GM19035 (cell line): ENCODE data around the gene ANO6.

ENCODE experiments used
- ATAC-seq: cut with Tn5 transposase; IDR thresholded peaks from one replicate; pipeline ENCODE4 v1.9.1; 2021; ENCODE audit not compliant: unreplicated experiment

Gene ANO6

DNA sequence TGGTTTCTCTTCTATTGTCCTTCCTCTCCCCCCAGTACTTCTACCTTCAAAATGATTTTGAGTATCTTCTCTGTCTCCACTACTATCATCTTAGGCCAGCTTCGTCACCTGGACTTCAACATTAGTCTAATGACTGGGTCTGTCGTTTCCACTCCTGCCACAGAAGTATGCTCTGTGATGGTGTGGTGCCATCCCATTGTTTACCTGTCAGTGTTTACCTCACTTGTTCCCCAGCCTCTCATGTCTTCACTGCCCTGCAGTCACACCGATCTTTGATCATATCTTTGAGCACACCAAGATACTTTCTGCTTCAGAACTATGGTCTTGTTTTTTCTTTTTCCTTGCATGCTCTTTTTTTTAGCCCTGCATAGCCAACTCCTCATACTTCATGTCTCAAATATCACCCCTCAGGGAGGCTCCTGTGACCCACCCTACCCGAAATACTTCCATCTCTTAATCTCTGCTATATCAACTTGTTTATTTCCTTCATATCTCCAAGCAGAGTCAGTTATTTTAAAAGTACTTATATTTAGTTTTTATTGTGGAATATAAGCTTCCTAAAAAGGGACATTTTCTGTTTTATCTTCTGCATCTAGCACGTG, 60.4 kb downstream of the ANO6 start:
- ATAC-seq, result no peak

DNA sequence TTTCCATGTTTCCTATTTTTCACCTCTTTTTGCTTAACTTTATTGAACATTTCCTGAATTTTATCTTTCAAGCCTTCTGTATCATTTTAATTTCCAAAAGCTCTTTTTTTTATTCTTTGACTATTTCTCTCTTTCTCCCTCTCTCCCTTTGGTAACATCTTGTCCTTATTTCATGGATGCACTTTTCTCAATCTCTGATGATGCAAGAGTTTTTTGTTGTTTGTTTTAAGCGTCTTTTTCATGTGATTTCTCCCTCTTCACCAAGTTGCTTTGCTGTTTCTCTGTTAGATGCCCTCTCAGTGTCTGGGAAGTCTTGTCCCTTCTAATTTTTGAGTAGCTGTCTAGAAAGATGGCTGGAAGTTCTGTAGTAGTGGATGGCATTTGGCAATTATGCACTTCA, 62.6 kb downstream of the ANO6 start:
- no peak for ATAC-seq

DNA sequence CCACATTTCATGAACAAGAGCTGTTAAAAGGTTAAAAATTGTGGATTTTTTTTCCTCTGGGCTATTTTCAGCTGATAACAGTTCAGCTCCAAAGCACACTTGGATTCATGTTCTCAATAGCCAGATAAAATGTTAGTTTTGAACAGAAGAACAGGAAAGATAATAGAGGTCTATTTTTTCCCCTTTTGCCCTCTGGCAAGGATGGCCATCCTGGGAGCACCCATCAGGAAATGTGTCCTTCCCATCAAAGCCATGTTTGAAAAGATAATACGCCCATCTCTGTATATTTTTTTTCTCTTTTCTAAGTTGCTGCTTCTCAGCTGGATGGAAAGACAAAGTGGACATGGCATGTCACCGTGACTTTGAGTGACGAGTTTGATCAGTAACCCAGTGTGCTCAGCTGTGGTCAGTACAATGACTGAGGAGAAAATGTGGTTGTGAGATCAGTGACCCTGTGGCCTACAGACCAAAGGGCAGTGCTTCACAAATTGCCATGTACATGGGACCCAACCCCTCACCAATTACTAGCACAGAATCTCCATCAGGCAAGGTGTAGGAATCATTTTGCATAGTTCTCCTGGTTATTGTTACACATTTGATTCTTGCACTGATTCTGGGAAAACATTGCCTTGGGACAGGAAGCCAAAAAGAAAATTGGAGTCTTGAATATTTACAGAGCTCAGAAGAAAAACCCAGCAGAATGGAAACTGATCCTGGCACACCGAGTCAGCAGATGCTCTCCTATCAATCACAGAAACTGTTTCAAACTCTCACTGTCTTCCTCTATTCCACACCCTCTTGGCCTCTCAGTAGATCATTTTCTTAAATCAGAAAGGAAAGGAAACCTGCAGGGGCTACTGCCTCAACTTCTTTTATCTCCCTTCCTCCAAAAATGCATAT, 64.3 kb downstream of the ANO6 start:
- ATAC-seq, result no peak

DNA sequence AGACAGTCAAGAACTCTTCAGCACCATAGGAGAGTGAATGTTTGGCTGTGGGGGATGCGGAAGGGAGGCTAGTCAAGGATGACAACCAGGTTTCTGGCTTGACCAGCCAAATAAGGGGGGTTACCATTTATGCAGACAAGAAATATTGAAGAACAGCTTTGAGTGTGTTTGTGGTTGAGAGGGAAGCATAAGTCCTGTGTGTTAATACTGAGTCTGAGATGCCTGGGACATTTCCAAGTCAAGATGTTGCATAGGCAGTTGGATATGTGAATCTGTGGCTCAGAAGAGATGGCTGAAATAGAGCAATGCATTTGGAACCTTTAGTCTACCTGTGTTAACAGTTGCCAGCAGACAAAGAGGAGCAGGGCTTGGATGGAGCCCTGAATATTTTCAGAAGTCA, 66.1 kb downstream of the ANO6 start:
- no peak for ATAC-seq

DNA sequence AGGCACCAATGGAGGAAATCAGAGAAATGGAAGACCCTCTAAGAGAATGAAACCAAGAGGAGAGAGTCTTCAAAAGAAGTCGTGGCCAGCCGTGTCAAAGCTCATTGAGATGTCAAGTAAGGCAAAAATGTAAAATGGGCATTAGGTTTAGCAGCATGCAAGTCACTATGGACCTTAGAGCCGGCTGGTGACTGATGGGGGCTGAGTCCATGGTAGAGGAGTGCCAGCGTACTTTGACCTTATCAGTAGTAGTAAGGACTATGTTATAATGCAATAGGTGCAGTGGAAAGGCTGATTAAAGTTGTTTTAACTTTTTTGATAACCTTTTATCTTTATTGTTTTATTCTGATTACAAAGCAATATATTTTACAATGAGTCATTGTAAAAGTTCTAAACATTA, 66.5 kb downstream of the ANO6 start:
- no peak for ATAC-seq

DNA sequence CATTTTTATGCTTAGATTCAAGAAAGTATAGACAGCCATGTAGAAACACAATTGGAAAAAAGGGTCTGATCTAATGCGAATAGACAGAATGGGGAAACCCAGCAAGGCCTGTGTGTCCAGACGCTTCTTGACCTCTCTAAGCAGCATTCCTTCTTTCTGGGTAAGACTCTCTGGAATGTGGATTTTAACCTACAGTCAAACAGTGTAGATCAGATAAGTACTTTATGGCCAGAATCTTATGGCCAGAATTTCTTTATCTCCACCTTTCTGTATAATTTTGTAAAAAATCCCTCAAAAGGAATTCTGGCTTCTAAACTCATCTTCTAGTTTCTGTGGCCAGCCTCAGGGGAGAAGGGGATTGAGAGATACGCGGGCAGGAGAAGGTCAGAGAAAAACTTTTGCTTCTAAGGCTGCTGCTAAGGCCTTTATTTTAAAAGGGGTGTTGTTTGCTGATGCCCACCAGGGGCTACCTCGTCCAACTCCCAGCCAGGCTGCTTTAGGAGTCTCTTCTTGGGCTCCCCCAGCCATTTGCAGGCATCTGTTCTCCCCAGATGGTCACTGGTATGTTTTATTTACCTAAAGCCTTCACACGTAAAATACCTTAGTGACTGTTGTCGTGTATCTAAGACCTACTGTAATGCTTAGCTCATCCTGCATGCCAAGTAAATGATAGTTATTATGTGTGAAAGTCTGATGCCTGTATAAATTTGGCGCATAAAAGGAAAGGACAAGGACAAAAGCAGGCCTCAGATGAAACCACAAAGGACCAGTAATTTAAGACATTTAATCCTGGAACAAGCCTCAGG, 68.4 kb downstream of the ANO6 start:
- no peak for ATAC-seq

DNA sequence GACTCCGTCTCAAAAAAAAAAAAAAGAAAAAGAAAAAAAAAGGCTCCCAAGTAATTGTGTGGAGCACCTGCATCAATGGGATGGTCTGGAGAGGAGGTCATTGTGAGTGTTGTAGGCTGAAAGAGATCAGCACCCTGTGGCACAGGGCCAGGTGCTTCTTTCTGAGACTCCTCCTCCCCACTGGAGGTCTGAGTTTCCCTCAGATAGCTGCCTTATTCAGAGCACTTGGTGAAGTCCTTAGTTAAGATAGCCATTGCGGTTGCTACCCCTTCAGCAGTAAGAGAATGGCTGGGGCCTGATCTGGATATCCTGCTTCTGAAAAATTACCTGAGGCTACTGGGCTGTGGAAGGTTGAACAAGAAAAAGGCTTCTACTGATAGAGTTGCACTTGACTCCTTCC, 69.8 kb downstream of the ANO6 start:
- no peak for ATAC-seq

DNA sequence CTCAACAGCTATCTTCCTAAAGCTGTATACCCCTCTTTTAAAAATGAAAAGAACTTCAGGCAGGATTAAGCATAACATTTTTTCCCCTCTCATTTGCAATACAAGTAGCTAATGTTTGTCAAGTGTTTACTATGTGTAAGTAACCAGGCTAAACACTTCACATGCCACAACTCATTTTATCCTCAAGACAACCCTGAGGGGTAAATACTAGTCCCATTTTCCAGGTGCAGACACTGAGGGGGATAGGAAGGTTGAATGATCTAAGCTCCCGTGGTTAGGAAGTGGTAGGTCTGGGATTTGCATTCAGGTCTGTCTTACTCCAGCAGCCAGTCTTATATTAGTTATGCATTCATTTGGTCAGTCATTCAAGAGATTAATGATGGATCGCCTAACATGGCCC, 70.7 kb downstream of the ANO6 start:
- ATAC-seq, result no peak

DNA sequence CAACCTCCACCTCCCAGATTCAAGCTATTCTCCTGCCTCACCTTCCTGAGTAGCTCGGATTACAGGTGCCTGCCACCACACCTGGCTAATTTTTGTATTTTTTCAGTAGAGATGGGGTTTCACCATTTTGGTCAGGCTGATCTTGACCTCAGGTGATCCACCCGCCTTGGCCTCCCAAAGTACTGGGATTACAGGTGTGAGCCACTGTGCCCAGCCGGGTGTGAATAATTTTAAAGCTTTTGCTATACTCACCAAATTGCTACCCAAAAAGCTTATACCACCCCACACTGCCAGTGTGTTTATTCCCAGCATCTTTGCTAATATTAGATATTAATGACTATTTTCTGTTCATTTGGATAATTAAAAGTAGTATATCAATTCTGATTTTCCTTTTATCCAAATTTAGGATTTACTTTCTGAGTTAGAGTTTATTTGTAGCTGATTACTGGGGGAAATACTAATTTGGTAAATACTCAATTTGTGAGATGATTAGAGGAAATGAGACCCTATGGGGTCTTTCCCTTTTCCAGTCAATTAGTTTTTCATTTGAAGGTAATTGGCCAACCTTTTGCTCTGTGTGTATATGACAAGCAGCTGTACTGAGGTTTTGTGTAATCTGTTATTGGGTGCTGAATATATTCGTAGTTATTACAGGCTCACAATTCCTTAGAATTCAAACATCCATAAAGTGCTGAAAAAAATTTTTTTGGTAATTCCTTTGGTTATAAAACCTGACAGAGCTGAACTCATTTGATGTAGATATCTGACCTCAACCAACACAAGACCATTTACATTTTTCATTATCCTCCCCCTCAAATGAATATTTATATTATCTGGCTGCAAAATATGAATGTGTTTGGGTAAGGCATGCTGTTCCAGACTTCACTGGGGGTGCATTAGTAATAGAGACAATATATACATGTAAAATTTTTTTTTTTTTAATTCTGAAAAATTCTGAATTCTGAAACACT, 73.6 kb downstream of the ANO6 start:
- no peak for ATAC-seq

DNA sequence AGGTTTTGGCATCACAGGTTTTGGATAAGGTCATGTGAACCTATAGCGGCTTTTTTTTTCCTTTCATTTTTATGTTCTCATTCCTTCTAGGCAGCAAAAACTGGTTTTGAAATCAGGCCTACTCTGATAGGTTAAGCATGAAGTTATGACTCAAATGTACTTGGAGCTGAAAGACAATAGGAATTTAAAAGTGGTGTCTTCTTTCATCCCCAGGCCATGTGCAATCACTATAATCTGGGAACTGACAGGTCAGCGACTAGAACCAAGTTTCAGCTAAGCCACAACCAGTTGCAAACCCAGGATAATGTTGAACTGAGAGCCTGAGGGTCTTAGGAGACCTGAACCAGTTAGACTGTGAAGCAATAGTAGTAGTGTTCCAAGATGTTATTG, 74.3 kb downstream of the ANO6 start:
- no peak for ATAC-seq

DNA sequence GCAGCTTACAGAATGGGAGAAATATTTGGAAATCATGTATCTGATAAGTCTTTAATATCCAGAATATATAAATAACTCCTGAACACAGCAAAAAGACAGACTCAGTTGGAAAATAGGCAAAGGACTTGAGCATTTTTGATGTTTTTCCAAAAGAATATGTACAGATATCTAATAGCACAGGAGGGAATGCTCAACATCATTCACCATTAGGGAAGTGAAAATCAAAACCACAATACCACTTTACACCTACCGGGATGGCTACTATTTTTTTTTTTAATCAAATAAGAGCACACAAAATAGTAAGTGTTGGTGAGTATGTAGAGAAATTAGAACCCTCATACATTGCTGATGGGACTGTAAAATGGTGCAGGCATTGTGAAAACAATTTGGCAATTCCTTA, 75.6 kb downstream of the ANO6 start:
- no peak for ATAC-seq

DNA sequence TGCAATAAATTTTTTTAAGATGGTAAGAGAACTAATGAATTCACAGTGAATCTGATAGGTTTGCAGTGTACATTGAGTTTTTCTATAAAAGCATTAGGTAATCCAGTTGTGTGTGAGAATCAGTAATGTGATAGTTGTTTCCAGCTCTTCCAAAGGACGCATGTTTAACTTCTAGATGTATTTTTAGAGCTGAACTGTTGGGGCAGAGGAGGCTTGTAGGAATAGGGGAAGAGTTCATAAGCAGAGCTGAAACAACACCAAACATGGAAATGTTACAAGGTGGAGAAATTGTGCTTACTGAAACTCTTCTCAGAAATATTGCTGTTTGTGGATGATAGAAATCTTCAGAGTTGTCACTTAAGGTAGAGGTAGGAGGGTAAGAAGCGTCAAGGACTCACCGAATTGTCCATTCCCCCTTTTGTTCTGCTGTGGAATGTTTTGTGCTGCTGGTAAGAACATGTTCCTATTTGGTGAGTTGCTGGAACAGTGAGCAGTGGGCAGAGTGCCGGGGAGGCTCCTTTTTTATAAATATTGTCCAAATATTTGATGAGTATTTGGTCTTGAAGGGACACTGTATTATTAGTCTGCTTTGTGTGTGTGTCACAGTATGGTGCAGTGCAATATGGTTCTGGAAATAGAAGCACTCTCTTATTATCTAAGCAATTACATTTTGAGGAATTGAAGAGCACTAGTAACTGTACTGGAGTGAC, 76.7 kb downstream of the ANO6 start:
- no peak for ATAC-seq

DNA sequence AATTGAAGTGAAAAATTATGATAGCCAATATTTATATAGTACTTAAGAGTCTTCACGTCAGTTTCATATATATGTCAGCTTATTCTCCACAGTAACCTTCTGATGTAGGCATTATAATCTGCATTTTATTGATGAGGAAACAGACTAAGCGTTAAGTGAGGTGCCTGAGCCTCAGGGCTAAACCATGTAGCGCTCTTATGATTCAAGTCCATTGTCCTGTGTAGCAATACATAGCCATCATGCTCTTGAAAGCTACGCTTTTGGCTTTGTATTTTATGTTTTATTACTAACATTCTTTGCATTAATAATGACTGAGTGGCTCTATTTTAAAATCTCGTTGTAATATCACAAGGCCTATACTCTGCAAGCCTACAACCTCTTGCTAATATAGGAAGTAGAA, 79.0 kb downstream of the ANO6 start:
- ATAC-seq, result no peak

DNA sequence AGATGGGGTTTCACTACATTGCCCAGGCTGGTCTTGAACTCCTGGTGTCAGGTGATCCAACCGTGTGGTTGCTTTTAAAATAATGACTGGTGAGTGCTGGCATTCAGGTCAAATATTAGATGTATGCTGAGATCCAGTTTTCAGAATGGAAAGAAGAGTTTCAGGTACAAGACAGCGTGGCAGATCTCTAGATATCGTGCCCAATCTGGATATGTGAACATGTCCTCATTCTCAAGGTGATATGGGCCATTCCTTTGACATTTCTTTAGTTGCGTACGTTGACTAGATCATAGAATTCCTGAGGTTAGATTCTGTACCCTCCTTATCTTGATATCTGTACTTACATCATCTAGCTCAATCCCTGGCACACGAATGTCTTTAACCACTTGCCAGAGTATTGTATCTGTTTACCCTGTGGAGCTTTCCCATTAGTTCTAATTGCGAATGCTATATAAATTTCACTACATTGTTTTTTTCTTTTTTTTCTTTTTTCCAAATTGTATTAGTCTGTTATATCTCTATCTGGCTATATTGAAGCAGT, 80.2 kb downstream of the ANO6 start:
- ATAC-seq, result no peak

DNA sequence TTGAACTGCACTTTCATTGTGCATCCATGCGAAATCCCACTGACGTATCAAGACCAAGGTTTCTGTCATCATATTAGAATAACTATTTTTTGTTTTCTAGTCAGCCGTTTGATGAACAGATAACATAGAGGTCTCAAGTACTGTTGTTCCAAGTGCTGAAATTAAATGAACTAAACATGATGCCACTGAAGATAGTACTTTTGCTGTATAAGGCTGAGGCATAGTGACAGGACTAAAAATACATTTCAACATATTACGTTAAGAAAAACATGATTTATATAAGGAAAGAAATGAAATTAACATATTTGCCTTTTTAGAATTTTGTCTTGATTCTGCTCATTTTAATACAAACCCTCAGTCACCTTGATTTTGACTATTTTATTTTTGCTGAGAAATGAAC, 82.2 kb downstream of the ANO6 start:
- ATAC-seq, result no peak

DNA sequence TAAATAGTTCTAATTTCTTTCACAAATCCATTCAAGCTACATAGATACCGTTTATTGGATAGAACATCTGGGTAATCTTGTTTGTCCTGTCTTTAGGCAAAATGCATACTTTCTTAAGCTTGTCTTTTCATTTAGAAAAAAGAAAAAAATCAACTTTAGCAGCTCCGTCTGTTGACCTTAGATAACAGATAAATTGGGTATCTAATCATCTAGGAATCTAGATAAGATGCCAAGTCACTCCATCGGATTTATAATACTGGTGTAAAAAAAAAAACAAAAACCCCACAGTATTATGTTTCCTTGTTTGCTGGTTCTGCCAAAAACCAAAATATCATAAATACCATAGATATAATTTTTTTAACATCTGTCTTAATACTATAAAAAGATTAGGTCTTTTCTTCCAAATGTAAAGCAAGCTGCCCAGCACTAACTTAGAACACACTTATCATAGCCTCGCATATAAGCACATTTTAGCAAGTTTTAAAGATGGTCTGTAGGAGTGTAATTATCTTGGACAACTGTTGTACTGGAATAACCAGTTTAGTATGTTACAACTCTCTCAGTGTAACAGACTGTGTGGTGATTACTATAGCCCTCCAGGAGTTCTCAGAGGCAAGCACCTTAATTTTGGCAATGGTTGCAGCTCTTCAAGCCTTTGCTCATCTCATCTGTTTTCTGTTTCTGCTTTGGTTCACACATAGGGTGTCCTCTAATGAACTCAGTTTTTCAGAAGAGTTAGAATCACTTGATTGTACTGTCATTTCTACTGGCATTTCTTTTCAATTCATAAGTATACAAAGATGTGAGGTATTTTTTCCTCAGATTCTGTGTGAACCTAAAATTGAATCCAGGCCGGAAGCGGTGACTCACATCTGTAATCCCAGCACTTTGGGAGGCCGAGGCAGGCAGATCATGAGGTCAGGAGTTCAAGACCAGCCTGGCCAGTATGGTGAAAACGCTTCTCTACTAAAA, 83.1 kb downstream of the ANO6 start:
- ATAC-seq, result no peak

DNA sequence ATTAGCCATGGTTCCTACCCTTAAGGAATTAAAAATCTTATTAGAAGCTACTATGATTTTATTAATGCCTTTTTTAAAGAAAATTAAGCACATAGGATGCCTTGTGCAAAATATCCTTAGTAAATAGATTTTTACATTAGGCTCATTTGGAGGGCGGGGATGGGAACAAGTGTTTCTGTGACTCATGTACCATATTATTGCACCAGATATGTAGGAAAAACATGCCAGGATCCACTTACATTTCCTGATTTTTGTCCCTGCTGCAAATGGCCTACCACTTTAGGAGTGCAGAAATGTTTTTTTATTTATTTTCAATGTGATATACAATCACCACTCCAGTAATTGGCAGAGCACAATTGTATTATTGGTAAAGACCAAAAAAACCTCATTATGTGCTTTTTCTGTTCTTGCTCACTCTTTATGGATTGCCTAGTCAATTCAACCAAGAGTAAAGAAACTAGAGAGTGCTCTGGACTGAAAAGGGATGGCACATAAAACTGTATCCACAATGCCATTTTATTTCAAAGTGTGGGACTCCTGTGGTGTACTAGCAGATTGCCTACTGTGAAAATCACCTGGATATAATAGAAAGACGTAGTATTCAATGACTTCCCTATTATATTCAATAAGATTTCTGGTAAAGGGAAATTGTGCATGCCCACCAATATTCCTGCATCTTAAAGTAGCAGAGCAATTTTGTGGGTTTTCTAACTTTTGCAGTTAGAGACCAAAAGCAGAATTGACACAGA, 86.9 kb downstream of the ANO6 start:
- ATAC-seq, result no peak

DNA sequence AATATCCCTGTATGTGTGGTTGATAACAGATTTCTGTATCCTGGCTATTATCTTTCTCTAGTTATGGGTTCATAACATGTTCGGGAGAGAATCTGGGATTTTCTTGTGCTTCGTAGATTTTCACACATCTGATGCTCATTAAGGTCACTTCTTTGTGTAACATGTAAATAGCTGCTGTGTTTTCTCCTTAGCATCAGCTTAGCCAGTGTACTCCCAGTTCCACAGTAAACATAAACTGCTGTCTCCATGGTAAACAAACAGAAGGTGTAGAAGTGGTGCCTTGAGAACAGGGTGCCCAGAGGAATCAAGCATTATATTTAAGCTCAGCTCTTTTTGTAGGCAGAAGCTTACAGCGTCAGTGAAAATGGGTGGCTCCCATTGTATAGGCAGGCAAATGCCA, 88.0 kb downstream of the ANO6 start:
- ATAC-seq, result no peak
